Neural progenitor cell (in vitro differentiated cells): Measurements from ENCODE around the gene ST7L.

ENCODE experiments used
- CTCF ChIP-seq: fragments of 200-600 bp; sonication (generic); IDR thresholded peaks from 2 replicates; pipeline ENCODE4 v1.5.1; 2017; ENCODE audit warnings: antibody characterized with exemption, mild to moderate bottlenecking
- EZH2 ChIP-seq: fragments of 200-600 bp; sonication (generic); IDR thresholded peaks from 2 replicates; pipeline ENCODE4 v1.6.1; 2017; ENCODE audit warnings: antibody characterized with exemption, mild to moderate bottlenecking, moderate library complexity
- EZH2phosphoT487 ChIP-seq: fragments of 200-600 bp; sonication (generic); IDR thresholded peaks from 2 replicates; pipeline ENCODE4 v1.6.1; 2017; ENCODE audit warnings: antibody characterized with exemption

GRCh38 chr1:112637254-112638109, 18.5 kb upstream of the ST7L start:
- TF ChIP-seq CTCF (no peak), EZH2 (no peak), EZH2phosphoT487 (no peak)
